Measurements from ENCODE around the gene AGAP1. TPM values are rescaled to one million over a fixed set of nuclear protein-coding genes. Genes with fewer than 3 reads are reported as not detected.

Gene AGAP1
- polyA plus RNA-seq, 5 donors, result 14.7 to 19.2 (median 18.4) TPM

- no peak for DNase-seq
Measured at GRCh38 chr2:235864302-235864701, 370.5 kb downstream of the AGAP1 start.

- DNase-seq, result no peak
Measured at GRCh38 chr2:235864733-235865515, 371.1 kb downstream of the AGAP1 start.

- no peak for DNase-seq
Measured at GRCh38 chr2:235866373-235866772, 372.5 kb downstream of the AGAP1 start.

- DNase-seq, result peak; percentile 9 to 13
Measured at GRCh38 chr2:235868224-235868623, 374.4 kb downstream of the AGAP1 start.

GRCh38 chr2:235868645-235869044 is 374.8 kb downstream of the AGAP1 start:
- DNase-seq, result no peak

GRCh38 chr2:235870515-235870914 is 376.7 kb downstream of the AGAP1 start:
- DNase-seq, result no peak

GRCh38 chr2:235876099-235876679 is 382.3 kb downstream of the AGAP1 start:
- no peak for DNase-seq

- no peak for DNase-seq
Measured at GRCh38 chr2:235877275-235877802, 383.5 kb downstream of the AGAP1 start.

GRCh38 chr2:235879116-235879515 is 385.3 kb downstream of the AGAP1 start:
- DNase-seq, result no peak

GRCh38 chr2:235883675-235884074 is 389.8 kb downstream of the AGAP1 start:
- no peak for DNase-seq

- no peak for DNase-seq
Measured at GRCh38 chr2:235889302-235889630, 395.4 kb downstream of the AGAP1 start.

GRCh38 chr2:235893129-235893698 is 399.4 kb downstream of the AGAP1 start:
- no peak for DNase-seq

GRCh38 chr2:235894839-235895238 is 401.0 kb downstream of the AGAP1 start:
- no peak for DNase-seq

- no peak for DNase-seq
Measured at GRCh38 chr2:235896061-235896460, 402.2 kb downstream of the AGAP1 start.

- no peak for DNase-seq
Measured at GRCh38 chr2:235897992-235898391, 404.1 kb downstream of the AGAP1 start.

- DNase-seq, result no peak
Measured at GRCh38 chr2:235898766-235899165, 404.9 kb downstream of the AGAP1 start.

- DNase-seq, result no peak
Measured at GRCh38 chr2:235900631-235901030, 406.8 kb downstream of the AGAP1 start.

- no peak for DNase-seq
Measured at GRCh38 chr2:235901243-235901642, 407.4 kb downstream of the AGAP1 start.

- DNase-seq, result no peak
Measured at GRCh38 chr2:235903782-235904584, 410.1 kb downstream of the AGAP1 start.

GRCh38 chr2:235904585-235904931 is 410.7 kb downstream of the AGAP1 start:
- no peak for DNase-seq

GRCh38 chr2:235908826-235909225 is 415.0 kb downstream of the AGAP1 start:
- DNase-seq, result no peak

- DNase-seq, result no peak
Measured at GRCh38 chr2:235909358-235909757, 415.5 kb downstream of the AGAP1 start.
